HepG2 (cell line): ENCODE results near the gene ZNF747. TPM values are rescaled to one million over a fixed set of nuclear protein-coding genes. Genes with fewer than 3 reads are reported as not detected.
A peak's percentile ranks its signal among the peaks of the same experiment; 100 is the strongest.

ENCODE experiments used
- CERS6 ChIP-seq: sonication (generic); formaldehyde crosslinking; IDR thresholded peaks from 2 replicates; pipeline ENCODE4 v1.5.0; 2020; ENCODE audit warnings: missing genetic modification reagents
- GATAD1 ChIP-seq: IDR thresholded peaks from 2 replicates; pipeline ENCODE4 v1.6.1; 2016; ENCODE audit warnings: missing genetic modification reagents, missing compliant biosample characterization
- HNF1A ChIP-seq, 2 experiments: sonication (generic) in 1 of 2; formaldehyde crosslinking in 1 of 2; IDR thresholded peaks; 2 replicates each; pipeline versions ENCODE4 v1.4.0 to v1.6.1; 2016 to 2020; ENCODE audit warnings: borderline replicate concordance in 1 of 2, low read depth in 1 of 2, mild to moderate bottlenecking in 1 of 2, missing genetic modification reagents in 1 of 2
- KLF6 ChIP-seq: IDR thresholded peaks from 2 replicates; pipeline ENCODE4 v1.8.0; 2016; ENCODE audit warnings: missing biosample characterization, missing genetic modification reagents
- NFYB ChIP-seq: sonication (generic); formaldehyde crosslinking; IDR thresholded peaks from 2 replicates; pipeline ENCODE4 v1.4.0; 2020; ENCODE audit warnings: missing genetic modification reagents
- REPIN1 ChIP-seq: sonication (generic); formaldehyde crosslinking; IDR thresholded peaks from 2 replicates; pipeline ENCODE4 v1.8.0; 2022; ENCODE audit warnings: missing genetic modification reagents, low read depth, mild to moderate bottlenecking, borderline replicate concordance
- REST ChIP-seq, 2 experiments: IDR thresholded peaks; 2 replicates each; pipeline ENCODE4 v1.6.1; 2011 to 2012; ENCODE audit warnings: low read length in 2 of 2, borderline replicate concordance in 1 of 2, low read depth in 1 of 2, mild to moderate bottlenecking in 1 of 2, moderate library complexity in 1 of 2
- SMYD3 ChIP-seq: sonication (generic); formaldehyde crosslinking; IDR thresholded peaks from 2 replicates; pipeline ENCODE4 v1.8.1; 2023; ENCODE audit warnings: mild to moderate bottlenecking, missing genetic modification reagents
- SRSF4 ChIP-seq: fragments of 200-400 bp; formaldehyde crosslinking; IDR thresholded peaks from one replicate; pipeline ENCODE4 v1.6.1; 2018; ENCODE audit warnings: mild to moderate bottlenecking, low read depth, low read length, moderate library complexity; ENCODE audit not compliant: poor library complexity, severe bottlenecking
- TBL1XR1 ChIP-seq: fragments of 150-350 bp; IDR thresholded peaks from 2 replicates; pipeline ENCODE4 v1.6.1; 2014; ENCODE audit warnings: borderline replicate concordance, low read length; ENCODE audit not compliant: partially characterized antibody
- ZMAT3 ChIP-seq: sonication (generic); formaldehyde crosslinking; conservative IDR thresholded peaks from 2 replicates; pipeline ENCODE4 v1.7.0; 2021; ENCODE audit warnings: missing genetic modification reagents
- ZNF317 ChIP-seq: sonication (generic); formaldehyde crosslinking; IDR thresholded peaks from 2 replicates; pipeline ENCODE4 v1.5.0; 2020; ENCODE audit warnings: mild to moderate bottlenecking, missing genetic modification reagents
- ZNF598 ChIP-seq: sonication (generic); formaldehyde crosslinking; IDR thresholded peaks from 2 replicates; pipeline ENCODE4 v1.5.1; 2020; ENCODE audit warnings: mild to moderate bottlenecking, missing genetic modification reagents, borderline replicate concordance
- ZNF773 ChIP-seq: sonication (generic); formaldehyde crosslinking; IDR thresholded peaks from 2 replicates; pipeline ENCODE4 v1.4.0; 2020; ENCODE audit warnings: missing genetic modification reagents, borderline replicate concordance
- polyA plus RNA-seq, 8 experiments: library from polyadenylated mRNA; depleted of rRNA in 3 of 8; stranded (reverse) in 7 of 8; unstranded in 1 of 8; fragments of >200 nt; fragmentation: Illumina TruSeq in 4 of 8; extraction: Trizol in 4 of 8; gene quantifications; 2 replicates each; pipeline versions ENCODE4 v1.2.1 to v1.2.3, GENCODE V29; 2011 to 2016; ENCODE audit warnings: low read depth in 4 of 8, missing spikeins in 1 of 8, mixed read lengths in 1 of 8; ENCODE audit not compliant: insufficient read depth in 1 of 8
- total RNA-seq, 5 experiments: library from RNA; depleted of rRNA; stranded (reverse); fragments of >200 nt; fragmentation: Illumina TruSeq; extraction: Trizol; gene quantifications; 2 replicates each; pipeline ENCODE4 v1.2.3, GENCODE V29; 2016; ENCODE audit warnings: low read depth in 1 of 5
- TF ChIP-seq, protein P1 (sequence below): sonication (generic); formaldehyde crosslinking; IDR thresholded peaks from 2 replicates; pipeline ENCODE4 v1.4.0; 2020; ENCODE audit warnings: missing genetic modification reagents, low read depth, mild to moderate bottlenecking, borderline replicate concordance
- TF ChIP-seq, protein P2 (sequence below): sonication (generic); formaldehyde crosslinking; IDR thresholded peaks from 2 replicates; pipeline ENCODE4 v1.9.0; 2021; ENCODE audit warnings: missing genetic modification reagents, mild to moderate bottlenecking, borderline replicate concordance

Gene ZNF747
- total and polyA plus RNA-seq, 2 of the 13 experiments (the other 11 are each of a cell fraction or from before 2014, with no cell fraction given), result 7.2 to 10.2 TPM

GRCh38 chr16:30526823-30527634, 7.6 kb downstream of the ZNF747 start (continued):
- no peak for TF ChIP-seq SRSF4
- peak; percentile 80; the same call in 1 of the 2 replicates for TF ChIP-seq ZNF317 (CRISPR knock-in tag)
- TF ChIP-seq ZMAT3 (CRISPR knock-in tag), result no peak
- TF ChIP-seq, protein P1, sequence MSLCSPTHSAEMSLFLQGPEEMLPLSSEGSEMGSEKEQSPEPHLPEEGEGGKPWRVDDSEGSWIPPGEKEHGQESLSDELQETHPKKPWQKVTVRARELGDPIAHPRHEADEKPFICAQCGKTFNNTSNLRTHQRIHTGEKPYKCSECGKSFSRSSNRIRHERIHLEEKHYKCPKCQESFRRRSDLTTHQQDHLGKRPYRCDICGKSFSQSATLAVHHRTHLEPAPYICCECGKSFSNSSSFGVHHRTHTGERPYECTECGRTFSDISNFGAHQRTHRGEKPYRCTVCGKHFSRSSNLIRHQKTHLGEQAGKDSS (CRISPR knock-in tag), result peak; percentile 15; the same call in 1 of the 2 replicates
- peak; percentile 53 for TF ChIP-seq TBL1XR1
- no peak for TF ChIP-seq KLF6 (CRISPR knock-in tag)
- TF ChIP-seq, protein P2, sequence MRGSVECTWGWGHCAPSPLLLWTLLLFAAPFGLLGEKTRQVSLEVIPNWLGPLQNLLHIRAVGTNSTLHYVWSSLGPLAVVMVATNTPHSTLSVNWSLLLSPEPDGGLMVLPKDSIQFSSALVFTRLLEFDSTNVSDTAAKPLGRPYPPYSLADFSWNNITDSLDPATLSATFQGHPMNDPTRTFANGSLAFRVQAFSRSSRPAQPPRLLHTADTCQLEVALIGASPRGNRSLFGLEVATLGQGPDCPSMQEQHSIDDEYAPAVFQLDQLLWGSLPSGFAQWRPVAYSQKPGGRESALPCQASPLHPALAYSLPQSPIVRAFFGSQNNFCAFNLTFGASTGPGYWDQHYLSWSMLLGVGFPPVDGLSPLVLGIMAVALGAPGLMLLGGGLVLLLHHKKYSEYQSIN (CRISPR knock-in tag), result no peak
- TF ChIP-seq REST (IDR thresholded peaks at IDR 0.05; ENCODE audit: borderline replicate concordance in 1 of 2, low read depth in 1 of 2, low read length in 2 of 2), result no peak
- no peak; the same call in 1 of the 2 replicates for TF ChIP-seq HNF1A (IDR thresholded peaks at IDR 0.05; ENCODE audit: low read depth)
- TF ChIP-seq HNF1A (CRISPR knock-in tag; IDR thresholded peaks at IDR 0.05; ENCODE audit: borderline replicate concordance), result 0 out of 2 replicates have a peak, but pooled peaks have one; percentile 21
- TF ChIP-seq REPIN1 (CRISPR knock-in tag), result no peak; the same call in 1 of the 2 replicates
- TF ChIP-seq NFYB (CRISPR knock-in tag), result peak; percentile 77
- no peak for TF ChIP-seq CERS6 (CRISPR knock-in tag)
- peak; percentile 84 for TF ChIP-seq GATAD1 (CRISPR knock-in tag)
- TF ChIP-seq ZNF773 (CRISPR knock-in tag), result no peak
- TF ChIP-seq SMYD3 (CRISPR knock-in tag), result no peak
- no peak for TF ChIP-seq ZNF598 (CRISPR knock-in tag)
